HCT116 (cell line): ENCODE results near the gene PDZD4. TPM values are rescaled to one million over a fixed set of nuclear protein-coding genes. Genes with fewer than 3 reads are reported as not detected.

Source experiments
- ATAC-seq: fragments of 200-7000 bp; cut with Tn5 transposase; 2 replicates; pipeline ENCODE4 v1.9.1; 2020; ENCODE audit warnings: mild to moderate bottlenecking, moderate library complexity
- BruUV-seq: library from RNA; stranded (reverse); fragments of 400-500 nt; replicated peaks from 2 replicates; lab custom pipeline; 2021; lab: Mats Ljungman, UMichigan
- CTCF ChIA-PET: fragments of 300-600 bp; sonication (Branson Sonifier 250); formaldehyde crosslinking; loops from one replicate; lab custom pipeline; 2021; ENCODE audit warnings: antibody characterized with exemption; lab: Charles Lee
- POLR2A ChIA-PET: fragments of 300-600, 350-600 bp; sonication (Branson Sonifier 250); formaldehyde crosslinking; loops from one replicate; lab custom pipeline; 2021; ENCODE audit warnings: antibody characterized with exemption; lab: Charles Lee
- RAD21 ChIA-PET, 2 experiments: fragments of 300-600 bp; sonication (Branson Sonifier 250); formaldehyde crosslinking; loops; one replicate each; lab custom pipeline; 2023; ENCODE audit warnings: low total read pairs in 2 of 2; ENCODE audit not compliant: uncharacterized antibody in 2 of 2, unreplicated experiment in 2 of 2, low non-redundant PET in 1 of 2; lab: Charles Lee
- DNase-seq: peaks from one replicate; pipeline ENCODE4 v3.0.0-alpha.2; 2010; ENCODE audit warnings: low read depth, low spot score
- H2AFZ ChIP-seq: fragments of 200-600 bp; shearing (Covaris generic), sonication (generic); 2 replicates; pipeline ENCODE4 v1.6.1; 2017; ENCODE audit warnings: low read depth, mixed run types, mixed read lengths, antibody characterized with exemption, low read length; ENCODE audit not compliant: poor library complexity, severe bottlenecking
- H3K27ac ChIP-seq: 2 replicates; pipeline ENCODE4 v1.5.1; 2012; ENCODE audit warnings: low read depth, low read length
- H3K27me3 ChIP-seq: fragments of 200-600 bp; sonication (generic); 2 replicates; pipeline ENCODE4 v1.6.1; 2016; ENCODE audit warnings: mixed run types, low read length, mixed read lengths; ENCODE audit not compliant: insufficient read depth
- H3K36me3 ChIP-seq, 2 experiments: fragments of 200-500 bp in 1 of 2; fragments of 200-600 bp in 1 of 2; sonication (Bioruptor generic) in 1 of 2; sonication (generic) in 1 of 2; 2 replicates each; pipeline versions ENCODE4 v1.5.1 to v1.6.1; 2014 to 2016; ENCODE audit warnings: low read length in 2 of 2, inconsistent platforms in 1 of 2, mixed read lengths in 1 of 2, mixed run types in 1 of 2; ENCODE audit not compliant: insufficient read depth in 2 of 2, control insufficient read depth in 1 of 2
- H3K4me1 ChIP-seq, 2 experiments: fragments of 200-600 bp in 1 of 2; sonication (generic) in 1 of 2; 2 replicates each; pipeline versions ENCODE4 v1.5.1 to v1.6.1; 2012 to 2017; ENCODE audit warnings: low read length in 2 of 2, inconsistent platforms in 1 of 2, mild to moderate bottlenecking in 1 of 2, mixed read lengths in 1 of 2, mixed run types in 1 of 2, moderate library complexity in 1 of 2; ENCODE audit not compliant: insufficient read depth in 2 of 2, control insufficient read depth in 1 of 2
- H3K4me2 ChIP-seq: fragments of 200-600 bp; sonication (generic); 2 replicates; pipeline ENCODE4 v1.6.1; 2017; ENCODE audit warnings: mixed run types, low read length, mixed read lengths
- H3K4me3 ChIP-seq, 2 experiments: fragments of 200-600 bp in 1 of 2; sonication (generic) in 1 of 2; replicated peaks in 1 of 2; 2 replicates each; pipeline ENCODE4 v1.5.1; 2011 to 2016; ENCODE audit warnings: low read length in 2 of 2, control low read depth in 1 of 2, low read depth in 1 of 2, mild to moderate bottlenecking in 1 of 2, mixed read lengths in 1 of 2, mixed run types in 1 of 2
- H3K79me2 ChIP-seq: fragments of 200-600 bp; sonication (generic); 2 replicates; pipeline ENCODE4 v1.6.1; 2017; ENCODE audit warnings: mild to moderate bottlenecking, mixed run types, low read length, moderate library complexity, mixed read lengths; ENCODE audit not compliant: insufficient read depth
- H3K9ac ChIP-seq: fragments of 200-600 bp; sonication (generic); 2 replicates; pipeline ENCODE4 v1.6.1; 2016; ENCODE audit warnings: low read length, mixed read lengths
- H3K9me2 ChIP-seq: fragments of 200-600 bp; sonication (generic), shearing (Covaris generic); 2 replicates; pipeline ENCODE4 v1.6.1; 2017; ENCODE audit warnings: mixed run types, mild to moderate bottlenecking, moderate library complexity; ENCODE audit not compliant: insufficient read depth
- H3K9me3 ChIP-seq, 2 experiments: fragments of 200-500 bp in 1 of 2; fragments of 200-600 bp in 1 of 2; sonication (Bioruptor generic) in 1 of 2; sonication (generic) in 1 of 2; 2 replicates each; pipeline ENCODE4 v1.6.1; 2014 to 2017; ENCODE audit warnings: low read length in 2 of 2, mixed read lengths in 2 of 2, inconsistent platforms in 1 of 2, low read depth in 1 of 2, mild to moderate bottlenecking in 1 of 2, mixed run types in 1 of 2, moderate library complexity in 1 of 2; ENCODE audit not compliant: control insufficient read depth in 1 of 2, insufficient read depth in 1 of 2
- H4K20me1 ChIP-seq: fragments of 200-600 bp; sonication (generic), shearing (Covaris generic); 2 replicates; pipeline ENCODE4 v1.6.1; 2017; ENCODE audit warnings: mixed run types, mild to moderate bottlenecking, moderate library complexity; ENCODE audit not compliant: insufficient read depth
- CBX3 ChIP-seq: IDR thresholded peaks from 2 replicates; pipeline ENCODE4 v1.6.1; 2012; ENCODE audit warnings: low read depth
- EGR1 ChIP-seq: IDR thresholded peaks from 2 replicates; pipeline ENCODE4 v1.6.1; 2012; ENCODE audit warnings: low read depth
- ELF1 ChIP-seq: IDR thresholded peaks from 2 replicates; pipeline ENCODE4 v1.6.1; 2012; ENCODE audit warnings: low read depth, borderline replicate concordance
- EZH2 ChIP-seq: fragments of 200-600 bp; sonication (generic); IDR thresholded peaks from 2 replicates; pipeline ENCODE4 v1.6.1; 2017; ENCODE audit warnings: antibody characterized with exemption, mixed run types
- EZH2phosphoT487 ChIP-seq: fragments of 200-600 bp; IDR thresholded peaks from 2 replicates; pipeline ENCODE4 v1.6.1; 2018; ENCODE audit warnings: antibody characterized with exemption, borderline replicate concordance
- JUND ChIP-seq: IDR thresholded peaks from 2 replicates; pipeline ENCODE4 v1.6.1; 2012
- MAX ChIP-seq: IDR thresholded peaks from 2 replicates; pipeline ENCODE4 v1.6.1; 2012
- POLR2A ChIP-seq: IDR thresholded peaks from 2 replicates; pipeline ENCODE4 v1.7.0; 2011; ENCODE audit warnings: borderline replicate concordance; ENCODE audit not compliant: insufficient read depth, insufficient read length; ENCODE audit errors: extremely low read depth
- POLR2AphosphoS5 ChIP-seq: IDR thresholded peaks from 2 replicates; pipeline ENCODE4 v1.6.1; 2011; ENCODE audit warnings: mild to moderate bottlenecking, low read depth, low read length, moderate library complexity
- RAD21 ChIP-seq: IDR thresholded peaks from 2 replicates; pipeline ENCODE4 v1.6.1; 2012; ENCODE audit warnings: low read depth, mild to moderate bottlenecking
- SIN3A ChIP-seq: IDR thresholded peaks from 2 replicates; pipeline ENCODE4 v1.6.1; 2012; ENCODE audit warnings: low read depth
- SRF ChIP-seq: IDR thresholded peaks from 2 replicates; pipeline ENCODE4 v1.6.1; 2012; ENCODE audit warnings: low read depth
- ZFX ChIP-seq: fragments of 450-650 bp; IDR thresholded peaks from 2 replicates; pipeline ENCODE4 v1.6.1; 2017
- ZNF274 ChIP-seq: fragments of 200-500 bp; sonication (Bioruptor generic); IDR thresholded peaks from 2 replicates; pipeline ENCODE4 v1.6.1; 2014; ENCODE audit warnings: mild to moderate bottlenecking, low read depth, low read length, inconsistent platforms
- intact Hi-C: fragments of 100-400 bp; cut with micrococcal nuclease; formaldehyde crosslinking; loops from 2 replicates; pipeline ENCODE4 v1.10.0; 2022
- total RNA-seq: library from RNA; stranded (reverse); gene quantifications from one replicate; pipeline ENCODE4 v1.2.1, GENCODE V29; 2021; ENCODE audit not compliant: unreplicated experiment
- TF ChIP-seq, protein P1 (sequence below), 3 experiments: fragments of 200-600 bp in 1 of 3; sonication (generic) in 1 of 3; IDR thresholded peaks in 2 of 3; conservative IDR thresholded peaks in 1 of 3; 2 replicates each; pipeline ENCODE4 v1.5.1; 2012 to 2017; ENCODE audit warnings: low read depth in 2 of 3, low read length in 2 of 3, antibody characterized with exemption in 1 of 3, borderline replicate concordance in 1 of 3, control low read depth in 1 of 3, mild to moderate bottlenecking in 1 of 3, mixed read lengths in 1 of 3, mixed run types in 1 of 3, moderate library complexity in 1 of 3; ENCODE audit not compliant: insufficient read depth in 1 of 3

Gene PDZD4
- total RNA-seq, 1 experiment from 2014 or later: 0.30 TPM

- no peaks in the 10 kb centered on the region for H3K79me2 ChIP-seq
- H4K20me1 ChIP-seq: no peaks in the 10 kb centered on the region
- no peaks in the 10 kb centered on the region for H3K27me3 ChIP-seq
- no peak for ATAC-seq
- no peak for DNase-seq
- no peak overlapping the region for H3K4me2 ChIP-seq
- CTCF ChIA-PET: no interaction called here
- RAD21 ChIA-PET: no interaction called here
- POLR2A ChIA-PET: no interaction called here
- no peaks in the 10 kb centered on the region for H3K9me3 ChIP-seq
- H3K9ac ChIP-seq: no peak overlapping the region
- H3K36me3 ChIP-seq: no peaks in the 10 kb centered on the region
- TF ChIP-seq ELF1 (no peak), SIN3A (no peak), RAD21 (no peak), CBX3 (no peak), EGR1 (no peak), POLR2A (no peak), SRF (no peak), EZH2phosphoT487 (no peak), JUND (no peak), MAX (no peak), ZFX (no peak), ZNF274 (no peak), POLR2AphosphoS5 (no peak), EZH2 (no peak)
- TF ChIP-seq, protein P1, sequence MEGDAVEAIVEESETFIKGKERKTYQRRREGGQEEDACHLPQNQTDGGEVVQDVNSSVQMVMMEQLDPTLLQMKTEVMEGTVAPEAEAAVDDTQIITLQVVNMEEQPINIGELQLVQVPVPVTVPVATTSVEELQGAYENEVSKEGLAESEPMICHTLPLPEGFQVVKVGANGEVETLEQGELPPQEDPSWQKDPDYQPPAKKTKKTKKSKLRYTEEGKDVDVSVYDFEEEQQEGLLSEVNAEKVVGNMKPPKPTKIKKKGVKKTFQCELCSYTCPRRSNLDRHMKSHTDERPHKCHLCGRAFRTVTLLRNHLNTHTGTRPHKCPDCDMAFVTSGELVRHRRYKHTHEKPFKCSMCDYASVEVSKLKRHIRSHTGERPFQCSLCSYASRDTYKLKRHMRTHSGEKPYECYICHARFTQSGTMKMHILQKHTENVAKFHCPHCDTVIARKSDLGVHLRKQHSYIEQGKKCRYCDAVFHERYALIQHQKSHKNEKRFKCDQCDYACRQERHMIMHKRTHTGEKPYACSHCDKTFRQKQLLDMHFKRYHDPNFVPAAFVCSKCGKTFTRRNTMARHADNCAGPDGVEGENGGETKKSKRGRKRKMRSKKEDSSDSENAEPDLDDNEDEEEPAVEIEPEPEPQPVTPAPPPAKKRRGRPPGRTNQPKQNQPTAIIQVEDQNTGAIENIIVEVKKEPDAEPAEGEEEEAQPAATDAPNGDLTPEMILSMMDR (IDR thresholded peaks at IDR 0.05 in 2 of 3, conservative IDR thresholded peaks at IDR 0.05 in 1 of 3; ENCODE audit: borderline replicate concordance in 1 of 3, insufficient read depth in 1 of 3, low read depth in 2 of 3, low read length in 2 of 3): no peak
- intact Hi-C loops: no loop called here
- H3K27ac ChIP-seq: no peak overlapping the region
- BruUV-seq: no TSS peak
- no peaks in the 10 kb centered on the region for H3K9me2 ChIP-seq
- H3K4me1 ChIP-seq: no peaks in the 10 kb centered on the region
- H2AFZ ChIP-seq: no peak overlapping the region
- no peak overlapping the region for H3K4me3 ChIP-seq
Observed at GRCh38 chrX:153848325-153848724, 18.0 kb upstream of the PDZD4 start.
